Subcutaneous adipose tissue (tissue), 4 donors: ENCODE data around the gene ZNF716. TPM values are rescaled to one million over a fixed set of nuclear protein-coding genes. Genes with fewer than 3 reads are reported as not detected.

Experiments used
- small RNA-seq: library from RNA; depleted of rRNA; stranded (forward); fragments of <200 nt; gene quantifications from one replicate; pipeline ENCODE3, GENCODE V24; 2016
- total RNA-seq, 4 donors: library from RNA; depleted of rRNA; stranded (reverse); fragments of >200 nt; gene quantifications; one replicate each; pipeline ENCODE4 v1.1.0, GENCODE V29; 2016
- TF ChIP-seq, protein P1 (sequence below): fragments of 450-650 bp; IDR thresholded peaks from one replicate; pipeline ENCODE4 v1.5.1; 2016; ENCODE audit warnings: low read depth, mild to moderate bottlenecking, control low read depth, antibody characterized with exemption, moderate library complexity

ZNF716 gene
- total RNA-seq, 4 donors from 2014 or later, result not detected

DNA sequence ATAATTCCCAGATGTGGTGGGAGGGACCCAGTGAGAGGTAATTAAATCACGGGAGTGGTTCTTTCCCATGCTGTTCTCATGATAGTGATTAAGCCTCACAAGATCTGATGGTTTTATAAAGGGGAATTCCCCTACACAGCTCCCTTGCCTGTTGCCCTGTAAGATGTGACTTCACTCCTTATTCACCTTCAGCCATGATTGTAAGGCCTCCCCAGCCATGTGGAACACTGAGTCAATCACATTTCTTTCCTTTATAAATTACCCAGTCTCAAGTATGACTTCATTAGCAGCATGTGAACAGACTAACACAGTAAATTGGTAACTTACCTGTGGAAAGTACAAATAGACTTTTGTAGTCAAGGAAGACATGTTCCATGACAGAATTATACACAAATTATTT is 55.2 kb downstream of the ZNF716 start:
- TF ChIP-seq, protein P1, sequence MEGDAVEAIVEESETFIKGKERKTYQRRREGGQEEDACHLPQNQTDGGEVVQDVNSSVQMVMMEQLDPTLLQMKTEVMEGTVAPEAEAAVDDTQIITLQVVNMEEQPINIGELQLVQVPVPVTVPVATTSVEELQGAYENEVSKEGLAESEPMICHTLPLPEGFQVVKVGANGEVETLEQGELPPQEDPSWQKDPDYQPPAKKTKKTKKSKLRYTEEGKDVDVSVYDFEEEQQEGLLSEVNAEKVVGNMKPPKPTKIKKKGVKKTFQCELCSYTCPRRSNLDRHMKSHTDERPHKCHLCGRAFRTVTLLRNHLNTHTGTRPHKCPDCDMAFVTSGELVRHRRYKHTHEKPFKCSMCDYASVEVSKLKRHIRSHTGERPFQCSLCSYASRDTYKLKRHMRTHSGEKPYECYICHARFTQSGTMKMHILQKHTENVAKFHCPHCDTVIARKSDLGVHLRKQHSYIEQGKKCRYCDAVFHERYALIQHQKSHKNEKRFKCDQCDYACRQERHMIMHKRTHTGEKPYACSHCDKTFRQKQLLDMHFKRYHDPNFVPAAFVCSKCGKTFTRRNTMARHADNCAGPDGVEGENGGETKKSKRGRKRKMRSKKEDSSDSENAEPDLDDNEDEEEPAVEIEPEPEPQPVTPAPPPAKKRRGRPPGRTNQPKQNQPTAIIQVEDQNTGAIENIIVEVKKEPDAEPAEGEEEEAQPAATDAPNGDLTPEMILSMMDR, result no peak

Small RNAs within 50 kb of the gene (small RNA-seq; reads per million reads assigned to genes)
- not detected for gene MIR3147
